Fibroblast of lung (primary cell): Measurements from ENCODE around the gene CCDC116.

Experiments used
- CTCF ChIP-seq, 2 donors: IDR thresholded peaks in 1 of 2; conservative IDR thresholded peaks in 1 of 2; 1 replicate in 1 of 2; 2 replicates in 1 of 2; pipeline ENCODE4 v1.5.1; 2011 to 2012; ENCODE audit warnings: low read length in 2 of 2, control low read depth in 1 of 2, inconsistent platforms in 1 of 2, low read depth in 1 of 2, mild to moderate bottlenecking in 1 of 2
- EZH2 ChIP-seq: IDR thresholded peaks from 2 replicates; pipeline ENCODE4 v1.5.1; 2012; ENCODE audit warnings: low read length, control low read depth, mild to moderate bottlenecking; ENCODE audit errors: missing control alignments

GRCh38 chr22:21661991-21662390 is 29.4 kb downstream of the CCDC116 start:
- TF ChIP-seq EZH2 (no peak), CTCF (conservative IDR thresholded peaks at IDR 0.05 in 1 of 2, IDR thresholded peaks at IDR 0.05 in 1 of 2; ENCODE audit: low read depth in 1 of 2, low read length in 2 of 2) (no peak)
